ENCODE data around the gene ARFGAP2. TPM values are rescaled to one million over a fixed set of nuclear protein-coding genes. Genes with fewer than 3 reads are reported as not detected.

ARFGAP2 gene
- total RNA-seq, 1 donor from 2014 or later, result 119 TPM

DNA sequence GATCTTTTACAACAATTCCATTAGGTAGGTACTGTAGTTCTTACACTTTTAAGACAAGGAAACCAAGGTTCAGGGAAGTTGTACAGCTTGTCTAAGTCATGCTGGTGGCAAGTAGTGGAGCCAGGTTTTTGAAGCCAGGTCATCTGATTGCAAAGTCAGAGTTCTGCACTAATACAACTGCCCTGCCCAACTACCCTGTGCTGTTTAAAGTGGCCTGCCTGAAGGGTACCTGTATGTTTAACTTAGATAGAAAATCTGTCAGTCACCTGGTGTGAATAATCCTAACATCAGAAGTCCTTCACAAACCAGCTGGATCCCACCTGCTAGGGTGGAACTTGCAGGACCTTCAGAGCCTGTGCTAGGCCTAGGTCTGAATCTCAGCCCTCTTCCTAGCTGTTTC is 44.2 kb downstream of the ARFGAP2 start:
- no peak for DNase-seq
- Mint-ChIP-seq H3K9me3 (ENCODE audit: unreplicated experiment) (peaks cover 7% of the 10 kb centered on the region), H3K27ac (ENCODE audit: unreplicated experiment) (no peak overlapping the region), H3K27me3 (ENCODE audit: unreplicated experiment) (peaks cover 8% of the 10 kb centered on the region), H3K36me3 (ENCODE audit: unreplicated experiment) (no peaks in the 10 kb centered on the region), H3K4me3 (ENCODE audit: unreplicated experiment) (no peak overlapping the region), H3K4me1 (ENCODE audit: low read depth, unreplicated experiment) (peaks cover 16% of the 10 kb centered on the region)
- TF ChIP-seq, protein P1, sequence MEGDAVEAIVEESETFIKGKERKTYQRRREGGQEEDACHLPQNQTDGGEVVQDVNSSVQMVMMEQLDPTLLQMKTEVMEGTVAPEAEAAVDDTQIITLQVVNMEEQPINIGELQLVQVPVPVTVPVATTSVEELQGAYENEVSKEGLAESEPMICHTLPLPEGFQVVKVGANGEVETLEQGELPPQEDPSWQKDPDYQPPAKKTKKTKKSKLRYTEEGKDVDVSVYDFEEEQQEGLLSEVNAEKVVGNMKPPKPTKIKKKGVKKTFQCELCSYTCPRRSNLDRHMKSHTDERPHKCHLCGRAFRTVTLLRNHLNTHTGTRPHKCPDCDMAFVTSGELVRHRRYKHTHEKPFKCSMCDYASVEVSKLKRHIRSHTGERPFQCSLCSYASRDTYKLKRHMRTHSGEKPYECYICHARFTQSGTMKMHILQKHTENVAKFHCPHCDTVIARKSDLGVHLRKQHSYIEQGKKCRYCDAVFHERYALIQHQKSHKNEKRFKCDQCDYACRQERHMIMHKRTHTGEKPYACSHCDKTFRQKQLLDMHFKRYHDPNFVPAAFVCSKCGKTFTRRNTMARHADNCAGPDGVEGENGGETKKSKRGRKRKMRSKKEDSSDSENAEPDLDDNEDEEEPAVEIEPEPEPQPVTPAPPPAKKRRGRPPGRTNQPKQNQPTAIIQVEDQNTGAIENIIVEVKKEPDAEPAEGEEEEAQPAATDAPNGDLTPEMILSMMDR (IDR thresholded peaks at IDR 0.05; ENCODE audit: partially characterized antibody, unreplicated experiment), result no peak

DNA sequence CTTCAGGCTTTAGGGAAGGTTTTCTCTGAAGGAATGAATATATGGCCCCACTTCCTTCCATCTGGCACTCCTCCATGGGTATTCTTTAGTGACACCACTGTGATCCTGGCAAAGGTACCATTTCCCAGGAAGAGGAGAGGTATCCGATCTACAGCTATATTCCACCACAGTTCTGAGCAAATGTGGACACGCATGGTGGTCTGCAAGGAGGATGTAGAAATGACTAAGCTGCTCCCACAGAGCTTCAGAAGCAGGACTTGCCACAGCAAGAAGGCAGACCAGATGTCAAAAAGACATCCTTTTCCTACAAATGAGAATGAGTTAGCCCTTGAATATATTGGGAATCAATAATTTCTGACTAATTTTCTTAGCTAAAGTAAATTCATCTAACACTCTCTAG is 45.5 kb downstream of the ARFGAP2 start:
- H3K9me3 Mint-ChIP-seq (ENCODE audit: unreplicated experiment), result peaks cover 5% of the 10 kb centered on the region
- peak overlapping the region; percentile 63 for H3K4me3 Mint-ChIP-seq (ENCODE audit: unreplicated experiment)
- peaks cover 4% of the 10 kb centered on the region for H3K27me3 Mint-ChIP-seq (ENCODE audit: unreplicated experiment)
- no peak for DNase-seq
- H3K27ac Mint-ChIP-seq (ENCODE audit: unreplicated experiment), result peak overlapping the region; percentile 88
- TF ChIP-seq, protein P1 (IDR thresholded peaks at IDR 0.05; ENCODE audit: partially characterized antibody, unreplicated experiment), result no peak
- no peaks in the 10 kb centered on the region for H3K36me3 Mint-ChIP-seq (ENCODE audit: unreplicated experiment)
- H3K4me1 Mint-ChIP-seq (ENCODE audit: low read depth, unreplicated experiment), result peaks cover 16% of the 10 kb centered on the region

DNA sequence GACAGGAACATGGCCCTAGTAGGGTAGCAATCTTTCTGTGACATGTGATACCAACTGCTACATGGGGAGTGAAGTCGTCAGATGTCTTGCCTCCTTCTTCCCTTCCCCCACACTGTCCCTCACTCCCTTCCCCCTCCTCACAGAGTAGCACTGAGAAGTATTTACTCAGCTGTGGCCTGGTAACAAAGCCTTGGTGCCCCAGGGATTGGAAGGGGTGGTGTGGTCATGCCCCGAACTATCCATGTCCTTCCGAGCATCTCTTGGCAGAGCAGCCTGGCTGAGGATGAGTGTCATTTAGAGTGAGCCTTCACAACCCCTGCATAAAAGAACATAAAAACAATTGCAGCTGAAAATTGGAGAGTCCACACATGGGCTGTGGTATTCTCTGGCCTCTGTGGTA is 46.1 kb downstream of the ARFGAP2 start:
- TF ChIP-seq, protein P1 (IDR thresholded peaks at IDR 0.05; ENCODE audit: partially characterized antibody, unreplicated experiment), result no peak
- peak overlapping the region; percentile 63 for H3K4me3 Mint-ChIP-seq (ENCODE audit: unreplicated experiment)
- H3K9me3 Mint-ChIP-seq (ENCODE audit: unreplicated experiment), result peaks cover 5% of the 10 kb centered on the region
- DNase-seq, result no peak
- peaks cover 16% of the 10 kb centered on the region for H3K4me1 Mint-ChIP-seq (ENCODE audit: low read depth, unreplicated experiment)
- peak overlapping the region; percentile 88 for H3K27ac Mint-ChIP-seq (ENCODE audit: unreplicated experiment)
- H3K27me3 Mint-ChIP-seq (ENCODE audit: unreplicated experiment), result peaks cover 4% of the 10 kb centered on the region
- H3K36me3 Mint-ChIP-seq (ENCODE audit: unreplicated experiment), result no peaks in the 10 kb centered on the region

DNA sequence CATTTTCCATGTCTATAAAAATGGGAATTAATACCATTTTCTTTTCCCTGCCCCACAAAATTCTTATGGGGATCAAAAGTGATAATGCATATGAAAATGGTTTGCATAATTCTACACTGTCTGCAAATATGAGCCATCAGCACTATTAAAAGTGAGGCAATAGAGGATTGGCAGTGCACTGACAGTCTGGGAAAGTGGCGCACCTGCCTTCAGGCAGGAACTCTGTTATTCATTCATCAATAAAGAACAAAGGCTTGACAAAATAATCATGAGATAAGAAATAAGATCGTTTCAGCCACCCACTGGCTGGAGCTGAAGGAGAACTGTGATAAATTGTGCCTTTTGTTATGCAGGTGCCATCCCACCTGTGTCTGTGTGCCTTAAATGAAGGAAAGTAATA is 49.5 kb downstream of the ARFGAP2 start:
- Mint-ChIP-seq H3K36me3 (ENCODE audit: unreplicated experiment) (no peaks in the 10 kb centered on the region), H3K4me3 (ENCODE audit: unreplicated experiment) (no peak overlapping the region), H3K27ac (ENCODE audit: unreplicated experiment) (no peak overlapping the region), H3K4me1 (ENCODE audit: low read depth, unreplicated experiment) (peaks cover 16% of the 10 kb centered on the region), H3K9me3 (ENCODE audit: unreplicated experiment) (peaks cover 6% of the 10 kb centered on the region), H3K27me3 (ENCODE audit: unreplicated experiment) (no peaks in the 10 kb centered on the region)
- no peak for DNase-seq
- TF ChIP-seq, protein P1 (IDR thresholded peaks at IDR 0.05; ENCODE audit: partially characterized antibody, unreplicated experiment), result no peak

DNA sequence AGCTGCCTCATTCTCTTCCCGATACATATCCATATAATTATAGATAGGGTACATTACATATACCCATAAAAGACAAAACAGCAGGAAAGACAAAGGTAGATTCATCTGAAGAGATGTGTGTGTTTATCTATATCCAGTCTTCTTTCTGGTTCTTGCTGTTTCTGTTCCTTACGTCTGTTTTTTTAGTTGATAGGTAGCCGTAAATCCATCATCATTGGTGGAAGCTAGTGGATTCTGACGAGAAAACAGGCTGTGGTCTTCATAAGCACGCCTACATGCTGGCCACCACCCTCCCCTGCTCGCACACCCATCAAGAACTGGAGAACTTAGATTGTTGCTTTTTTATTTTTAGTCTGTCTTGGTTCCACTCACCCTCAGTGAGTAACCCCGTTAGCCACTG is 51.6 kb downstream of the ARFGAP2 start:
- no peak overlapping the region for H3K27ac Mint-ChIP-seq (ENCODE audit: unreplicated experiment)
- no peaks in the 10 kb centered on the region for H3K27me3 Mint-ChIP-seq (ENCODE audit: unreplicated experiment)
- peaks cover 5% of the 10 kb centered on the region for H3K4me1 Mint-ChIP-seq (ENCODE audit: low read depth, unreplicated experiment)
- TF ChIP-seq, protein P1 (IDR thresholded peaks at IDR 0.05; ENCODE audit: partially characterized antibody, unreplicated experiment), result no peak
- H3K4me3 Mint-ChIP-seq (ENCODE audit: unreplicated experiment), result no peak overlapping the region
- peaks cover 2% of the 10 kb centered on the region for H3K9me3 Mint-ChIP-seq (ENCODE audit: unreplicated experiment)
- DNase-seq, result no peak
- H3K36me3 Mint-ChIP-seq (ENCODE audit: unreplicated experiment), result no peaks in the 10 kb centered on the region
